ENCODE data around the gene KRTAP10-4.
"Not testable (repeated sequence)": the region's sequence is repeated elsewhere in the genome, so short reads cannot be mapped to it uniquely, and the experiment has no call there.

The KRTAP10-4 gene, protein sequence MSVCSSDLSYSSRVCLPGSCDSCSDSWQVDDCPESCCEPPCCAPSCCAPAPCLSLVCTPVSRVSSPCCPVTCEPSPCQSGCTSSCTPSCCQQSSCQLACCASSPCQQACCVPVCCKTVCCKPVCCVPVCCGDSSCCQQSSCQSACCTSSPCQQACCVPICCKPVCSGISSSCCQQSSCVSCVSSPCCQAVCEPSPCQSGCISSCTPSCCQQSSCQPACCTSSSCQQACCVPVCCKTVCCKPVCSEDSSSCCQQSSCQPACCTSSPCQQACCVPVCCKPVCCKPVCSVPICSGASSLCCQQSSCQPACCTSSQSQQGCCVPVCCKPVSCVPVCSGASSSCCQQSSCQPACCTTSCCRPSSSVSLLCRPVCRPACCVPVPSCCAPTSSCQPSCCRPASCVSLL

DNA sequence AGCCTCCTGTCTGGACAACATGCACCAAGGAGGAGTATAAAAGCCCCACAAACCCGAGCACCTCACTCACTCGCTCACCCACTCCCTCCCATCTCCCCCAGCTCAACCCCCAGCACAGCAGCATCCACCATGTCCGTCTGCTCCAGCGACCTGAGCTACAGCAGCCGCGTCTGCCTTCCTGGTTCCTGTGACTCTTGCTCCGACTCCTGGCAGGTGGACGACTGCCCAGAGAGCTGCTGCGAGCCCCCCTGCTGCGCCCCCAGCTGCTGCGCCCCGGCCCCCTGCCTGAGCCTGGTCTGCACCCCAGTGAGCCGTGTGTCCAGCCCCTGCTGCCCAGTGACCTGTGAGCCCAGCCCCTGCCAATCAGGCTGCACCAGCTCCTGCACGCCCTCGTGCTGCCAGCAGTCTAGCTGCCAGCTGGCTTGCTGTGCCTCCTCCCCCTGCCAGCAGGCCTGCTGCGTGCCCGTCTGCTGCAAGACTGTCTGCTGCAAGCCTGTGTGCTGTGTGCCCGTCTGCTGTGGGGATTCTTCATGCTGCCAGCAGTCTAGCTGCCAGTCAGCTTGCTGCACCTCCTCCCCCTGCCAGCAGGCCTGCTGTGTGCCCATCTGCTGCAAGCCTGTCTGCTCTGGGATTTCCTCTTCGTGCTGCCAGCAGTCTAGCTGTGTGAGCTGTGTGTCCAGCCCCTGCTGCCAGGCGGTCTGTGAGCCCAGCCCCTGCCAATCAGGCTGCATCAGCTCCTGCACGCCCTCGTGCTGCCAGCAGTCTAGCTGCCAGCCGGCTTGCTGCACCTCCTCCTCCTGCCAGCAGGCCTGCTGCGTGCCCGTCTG lies at the start of gene KRTAP10-4:
Gene KRTAP10-4 (plus strand): TSS at position 100 of the 827 bp plus-strand sequence. CDS start 30 bp downstream, at position 130.
- DNase-seq (ENCODE audit: low read depth, low spot score) = not testable (repeated sequence)

DNA sequence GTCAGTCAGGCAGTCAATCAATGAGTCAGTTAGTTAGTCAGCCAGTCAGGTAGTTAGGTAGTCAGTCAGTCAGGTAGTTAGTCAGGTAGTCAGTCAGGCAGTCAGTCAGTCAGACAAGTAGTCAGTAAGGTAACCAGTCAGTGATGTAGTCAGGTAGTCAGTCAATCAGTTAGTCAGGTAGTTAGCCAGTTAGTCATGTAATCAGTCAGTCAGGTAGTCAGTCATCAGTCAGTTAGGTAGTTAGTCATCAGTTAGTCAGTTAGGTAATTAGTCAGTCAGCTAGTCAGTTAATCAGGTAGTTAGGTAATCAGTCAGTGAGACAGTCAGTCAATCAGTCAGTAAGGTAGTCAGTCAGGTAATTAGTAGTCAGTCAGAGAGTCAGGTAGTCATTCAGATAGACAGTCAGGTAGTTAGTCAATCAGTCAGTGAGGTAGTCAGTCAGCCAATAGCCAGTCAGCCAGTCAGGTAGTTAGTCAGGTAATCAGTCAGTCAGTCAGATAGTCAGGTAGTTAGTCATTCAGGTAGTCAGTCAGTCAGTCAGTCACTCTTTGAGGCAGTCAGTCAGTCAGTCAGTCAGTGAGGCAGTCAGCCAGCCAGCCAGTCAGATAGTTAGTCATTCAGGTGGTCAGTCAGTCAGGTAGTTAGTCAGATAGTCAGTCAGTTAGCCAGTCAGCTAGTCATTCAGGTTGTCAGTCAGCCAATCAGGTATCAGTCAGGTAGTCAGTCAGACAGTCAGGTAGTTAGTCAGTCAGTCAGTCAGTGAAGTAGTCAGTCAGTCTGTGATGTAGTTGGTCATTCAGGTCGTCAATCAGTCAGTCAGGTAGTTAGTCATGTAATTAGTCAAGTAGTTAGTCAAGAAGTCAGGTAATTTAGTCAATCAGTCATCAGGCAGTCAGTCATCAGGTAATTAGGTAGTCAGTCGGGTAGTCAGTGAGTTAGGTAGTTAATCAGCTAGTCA lies 48.8 kb upstream of the KRTAP10-4 start:
- no peak for DNase-seq (ENCODE audit: low read depth, low spot score)

DNA sequence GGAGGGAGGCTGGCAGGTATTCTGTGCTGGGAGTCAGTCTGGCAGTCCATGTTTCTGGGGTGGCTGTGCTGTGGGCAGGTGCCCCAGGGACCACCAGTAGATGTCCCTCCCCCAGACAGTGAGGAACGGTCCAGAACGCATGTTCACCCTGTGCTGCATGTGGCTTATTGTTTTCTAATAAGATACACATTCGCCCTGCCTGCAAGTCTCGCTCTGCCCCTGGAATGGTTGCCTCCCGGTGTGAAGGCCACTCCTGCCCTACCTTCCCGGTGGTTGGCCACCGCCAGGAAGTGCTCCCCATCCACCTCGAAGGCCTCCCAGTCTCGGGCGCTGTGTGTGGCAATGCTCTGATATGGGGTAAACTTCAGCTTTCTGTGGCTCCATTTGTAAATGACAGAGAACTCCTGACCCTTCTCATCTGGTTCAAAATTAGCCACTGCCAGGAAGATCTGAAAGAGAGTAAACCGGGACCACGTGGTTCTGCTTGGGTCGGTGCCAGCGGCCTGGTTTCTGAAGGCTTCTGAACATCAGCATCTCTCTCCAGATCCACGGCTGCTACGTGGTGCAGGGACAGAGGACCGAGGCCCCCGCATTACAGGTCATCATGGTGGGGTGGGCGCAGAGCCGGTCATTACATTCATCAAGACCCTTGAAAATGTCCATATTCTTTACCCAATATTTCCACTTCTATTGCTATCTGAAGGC lies 48.0 kb upstream of the KRTAP10-4 start:
- DNase-seq (ENCODE audit: low read depth, low spot score) = no peak

DNA sequence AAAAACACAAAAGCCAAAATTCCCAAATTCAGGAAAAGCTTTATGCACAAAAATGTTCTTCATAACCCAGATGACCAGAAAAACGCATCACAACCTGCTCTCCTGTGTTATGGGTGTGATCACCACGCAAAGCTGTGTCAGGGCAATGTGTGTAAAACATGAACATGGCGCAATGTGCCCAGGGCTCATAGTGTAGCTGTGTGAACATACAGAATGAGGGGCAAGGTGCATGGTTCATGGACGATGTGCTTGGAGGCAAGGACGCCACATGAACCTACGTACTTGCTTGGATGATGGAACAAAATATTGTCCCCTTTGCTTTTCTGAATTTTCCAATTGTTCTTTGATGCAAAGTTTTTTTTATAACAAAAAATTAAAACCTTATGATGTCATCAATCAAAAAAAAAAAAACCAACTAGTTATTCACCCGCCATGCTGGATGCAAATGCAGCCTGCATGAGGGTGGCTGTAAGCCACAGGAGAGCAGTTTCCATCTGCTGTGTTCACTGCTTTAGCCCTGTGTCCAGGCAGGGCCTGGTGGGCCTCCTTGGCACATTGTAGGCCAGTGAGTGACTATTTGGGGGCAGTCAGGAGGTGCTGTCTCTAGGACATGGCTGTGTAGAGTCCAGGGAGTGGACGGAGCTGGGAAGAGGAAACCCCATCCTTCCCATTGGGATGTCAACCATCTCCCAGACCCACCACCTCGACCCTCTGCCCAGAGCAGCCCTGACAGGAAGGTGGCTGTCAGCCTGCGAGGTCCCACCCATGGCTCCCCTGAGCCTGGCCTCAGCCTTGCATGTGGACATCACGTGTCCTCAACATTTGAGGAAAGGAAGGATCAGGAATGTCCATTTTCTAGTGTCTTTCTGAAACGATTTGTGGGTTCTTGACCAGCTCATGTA lies 47.2 kb upstream of the KRTAP10-4 start:
- DNase-seq (ENCODE audit: low read depth, low spot score) = no peak

DNA sequence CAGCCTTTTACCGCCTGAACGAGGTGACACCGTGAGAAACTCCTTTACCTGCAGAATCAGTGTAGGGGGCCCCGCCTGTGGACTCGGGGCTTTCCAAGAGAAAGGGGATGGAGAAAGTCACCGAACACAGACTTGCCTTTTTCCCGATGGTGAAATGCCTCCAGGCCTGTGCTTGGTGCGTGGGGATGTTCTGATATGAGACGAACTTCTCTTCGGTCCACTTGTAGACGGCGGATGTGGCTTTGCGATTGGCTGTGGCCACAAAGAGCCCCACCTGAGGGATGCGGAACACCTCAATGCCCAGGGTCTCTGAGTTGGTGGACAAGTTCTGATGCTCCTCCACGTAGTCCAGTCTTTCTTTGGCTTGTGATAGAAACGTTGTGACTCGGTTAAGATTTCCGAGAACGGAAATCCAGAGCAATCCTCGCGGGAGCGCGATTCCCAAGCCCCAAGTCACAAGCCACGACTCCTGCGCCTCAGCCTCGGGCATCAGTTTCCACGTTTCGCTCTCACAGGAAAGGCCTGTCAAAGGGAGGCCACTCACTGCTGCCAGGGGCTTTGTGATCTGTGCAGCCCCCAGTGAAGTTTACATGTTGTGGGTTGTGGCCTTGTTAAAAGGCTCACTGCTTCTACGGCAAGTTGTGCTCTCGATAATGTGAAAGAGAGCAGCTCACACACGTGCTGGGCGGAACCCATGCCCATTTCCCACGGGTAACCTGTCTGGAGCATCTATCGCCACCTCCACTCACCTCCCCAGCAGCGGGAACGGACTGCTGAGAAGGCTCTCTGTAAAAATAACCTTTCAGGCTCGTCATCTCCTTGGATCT lies 46.2 kb upstream of the KRTAP10-4 start:
- no peak for DNase-seq (ENCODE audit: low read depth, low spot score)

DNA sequence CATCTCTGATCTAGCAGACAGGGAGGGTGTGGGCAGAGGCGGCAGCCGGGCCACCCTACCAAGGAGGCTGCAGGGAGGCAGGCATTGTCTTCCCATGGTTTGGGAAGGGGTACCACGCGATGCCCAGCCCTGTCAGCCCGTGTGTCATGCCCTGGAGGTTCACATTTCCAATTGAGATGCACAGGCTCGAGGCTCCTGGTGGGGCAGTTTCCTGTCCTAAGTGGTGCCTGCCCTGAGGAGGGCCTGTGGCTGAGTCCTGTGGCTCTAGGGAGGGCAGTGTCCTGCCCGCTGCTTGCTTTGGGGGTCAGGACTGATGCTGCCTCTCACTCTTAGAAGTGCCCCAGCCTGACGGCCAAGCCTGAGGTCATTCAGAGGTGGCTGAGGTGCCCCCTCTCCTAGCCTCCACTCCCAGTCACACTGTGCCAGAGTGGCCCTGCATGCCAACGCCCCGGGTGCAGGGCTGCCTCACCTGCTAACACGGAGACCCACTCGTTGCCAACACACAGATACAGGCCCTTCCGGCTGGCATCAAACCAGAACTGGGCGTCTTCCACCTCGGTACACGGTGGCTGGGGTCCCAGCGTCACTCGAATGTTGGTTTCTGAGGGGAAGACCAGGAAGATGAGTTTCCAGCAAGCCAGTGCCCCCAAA lies 45.4 kb upstream of the KRTAP10-4 start:
- DNase-seq (ENCODE audit: low read depth, low spot score) = no peak

DNA sequence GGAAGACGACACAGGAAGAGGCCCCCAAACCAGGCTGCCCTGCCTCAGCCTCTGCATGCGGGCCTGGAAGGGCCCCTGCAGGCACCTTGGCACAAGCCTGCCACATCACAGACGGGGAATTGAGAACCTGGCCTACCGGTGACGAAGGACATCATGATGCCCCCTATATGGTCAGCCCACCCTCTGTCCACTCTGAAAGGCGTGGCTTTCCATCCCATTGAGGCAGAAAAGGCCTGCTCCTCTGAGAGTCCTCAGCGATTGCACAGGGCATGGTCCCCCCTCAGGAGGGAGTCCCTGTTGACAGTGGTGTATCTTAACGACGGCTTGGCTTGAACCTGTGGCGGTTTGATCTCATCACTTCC lies 44.9 kb upstream of the KRTAP10-4 start:
- DNase-seq (ENCODE audit: low read depth, low spot score) = no peak

DNA sequence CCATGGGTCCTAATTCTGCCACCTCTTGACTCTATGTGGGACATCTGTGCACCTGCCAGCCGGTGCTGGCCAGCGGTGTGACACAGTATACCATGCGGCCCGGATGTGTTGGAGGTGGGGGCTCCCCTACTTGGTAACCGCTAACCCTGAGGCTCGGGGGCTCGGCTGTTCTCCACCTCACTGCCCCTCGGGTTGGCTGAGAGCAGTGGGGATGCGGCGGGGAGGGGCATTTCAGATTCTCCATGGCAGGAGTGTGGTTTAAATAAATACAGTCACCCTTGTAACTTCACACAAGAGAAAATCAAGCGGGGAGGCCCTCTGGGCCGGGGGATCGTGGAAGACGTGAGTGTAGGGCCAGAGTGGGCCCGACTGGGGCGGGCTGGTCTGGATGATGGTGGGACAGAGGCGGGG lies 44.5 kb upstream of the KRTAP10-4 start:
- DNase-seq (ENCODE audit: low read depth, low spot score) = no peak

DNA sequence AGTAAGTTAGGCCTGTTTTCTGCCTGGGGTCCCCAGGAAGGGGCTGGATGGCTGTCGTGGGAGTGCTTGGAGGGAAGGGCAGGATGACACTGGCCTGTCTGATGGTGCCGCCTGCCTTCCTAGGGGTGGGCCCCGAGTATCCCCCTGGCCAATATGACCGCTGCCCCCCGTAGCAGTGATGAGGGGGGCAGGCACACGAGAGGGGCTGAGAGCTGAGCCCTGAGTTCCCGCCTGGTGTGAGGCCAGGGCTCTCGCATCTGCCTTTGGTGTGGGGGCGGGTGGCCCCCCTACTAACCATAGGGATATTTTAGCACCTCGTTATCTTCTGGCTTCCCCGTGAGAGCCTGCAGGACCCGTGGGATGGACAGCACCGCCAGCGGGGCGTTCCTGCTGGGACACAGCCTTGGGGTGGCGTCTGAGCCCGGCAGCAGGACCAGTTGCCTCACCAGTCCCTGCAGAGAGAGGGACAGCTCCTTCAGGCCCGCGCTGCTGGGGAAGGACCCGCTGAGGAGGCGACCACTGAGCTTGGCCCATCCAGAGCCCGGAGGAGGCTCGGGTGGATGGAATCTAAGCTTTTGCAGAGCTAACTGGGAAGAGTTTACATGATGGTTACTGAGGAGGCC lies 43.9 kb upstream of the KRTAP10-4 start:
- DNase-seq (ENCODE audit: low read depth, low spot score) = no peak

DNA sequence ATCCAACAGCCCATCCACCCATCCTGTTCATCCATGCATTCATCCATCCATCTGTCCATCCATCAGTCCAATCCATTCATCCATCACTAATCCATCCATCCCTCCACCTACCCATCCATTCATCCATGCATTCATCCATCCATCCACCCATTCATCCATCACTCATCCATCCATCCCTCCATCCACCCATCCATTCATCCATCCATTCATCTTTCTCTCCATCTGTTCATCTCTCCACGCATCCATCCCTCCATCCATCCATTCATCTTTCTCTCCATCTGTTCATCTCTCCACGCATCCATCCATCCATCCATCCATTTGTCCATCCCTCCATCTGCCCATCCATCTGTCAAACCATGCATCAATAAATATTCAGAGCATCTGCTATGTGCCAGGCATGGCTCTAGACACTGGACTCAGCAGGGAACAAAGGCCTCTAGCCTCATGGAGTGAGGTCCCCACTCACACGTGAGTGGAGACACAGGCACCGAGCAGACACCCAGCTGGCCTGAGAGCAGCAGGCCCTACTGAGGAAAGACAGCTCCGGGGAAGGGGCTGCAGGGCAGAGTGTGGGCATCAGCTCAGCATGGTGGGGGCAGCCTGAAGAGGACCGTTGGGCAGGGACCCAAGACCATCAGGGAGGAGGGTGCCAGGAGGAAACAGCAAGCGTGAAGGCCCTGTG lies 43.2 kb upstream of the KRTAP10-4 start:
- no peak for DNase-seq (ENCODE audit: low read depth, low spot score)

DNA sequence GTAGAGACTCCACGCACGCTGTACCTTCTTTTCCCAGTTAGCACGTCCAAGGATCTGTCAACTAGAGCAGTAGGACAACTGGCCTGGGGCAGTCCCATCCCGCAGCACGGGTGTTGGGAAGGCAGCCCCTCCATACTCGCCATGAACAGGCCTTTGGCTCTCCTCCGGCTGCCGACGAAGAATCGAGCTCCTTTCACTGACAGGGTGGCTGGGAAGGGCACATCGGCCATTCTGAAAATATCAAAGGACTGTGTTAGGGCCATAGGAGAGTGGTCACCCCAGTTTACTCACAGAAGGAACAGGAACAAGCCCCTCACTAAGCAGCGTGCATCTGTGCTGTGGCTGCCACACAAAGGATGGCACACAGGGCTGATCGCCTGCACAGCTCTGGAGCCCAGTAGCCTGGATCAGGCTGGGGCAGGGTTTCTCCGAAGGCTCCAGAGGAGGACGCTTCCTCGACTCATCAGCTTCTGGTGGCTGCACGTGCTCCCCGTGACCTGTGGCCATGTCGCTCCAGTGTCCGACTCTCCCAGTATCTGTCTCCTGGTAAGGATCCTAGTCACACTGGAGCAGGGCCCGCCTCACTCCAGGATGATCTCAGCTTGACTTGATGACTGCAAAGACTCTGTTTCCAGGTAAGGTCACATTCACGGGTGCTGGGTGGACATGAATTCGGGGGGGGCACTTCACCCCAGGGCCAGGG lies 42.5 kb upstream of the KRTAP10-4 start:
- DNase-seq (ENCODE audit: low read depth, low spot score) = no peak

DNA sequence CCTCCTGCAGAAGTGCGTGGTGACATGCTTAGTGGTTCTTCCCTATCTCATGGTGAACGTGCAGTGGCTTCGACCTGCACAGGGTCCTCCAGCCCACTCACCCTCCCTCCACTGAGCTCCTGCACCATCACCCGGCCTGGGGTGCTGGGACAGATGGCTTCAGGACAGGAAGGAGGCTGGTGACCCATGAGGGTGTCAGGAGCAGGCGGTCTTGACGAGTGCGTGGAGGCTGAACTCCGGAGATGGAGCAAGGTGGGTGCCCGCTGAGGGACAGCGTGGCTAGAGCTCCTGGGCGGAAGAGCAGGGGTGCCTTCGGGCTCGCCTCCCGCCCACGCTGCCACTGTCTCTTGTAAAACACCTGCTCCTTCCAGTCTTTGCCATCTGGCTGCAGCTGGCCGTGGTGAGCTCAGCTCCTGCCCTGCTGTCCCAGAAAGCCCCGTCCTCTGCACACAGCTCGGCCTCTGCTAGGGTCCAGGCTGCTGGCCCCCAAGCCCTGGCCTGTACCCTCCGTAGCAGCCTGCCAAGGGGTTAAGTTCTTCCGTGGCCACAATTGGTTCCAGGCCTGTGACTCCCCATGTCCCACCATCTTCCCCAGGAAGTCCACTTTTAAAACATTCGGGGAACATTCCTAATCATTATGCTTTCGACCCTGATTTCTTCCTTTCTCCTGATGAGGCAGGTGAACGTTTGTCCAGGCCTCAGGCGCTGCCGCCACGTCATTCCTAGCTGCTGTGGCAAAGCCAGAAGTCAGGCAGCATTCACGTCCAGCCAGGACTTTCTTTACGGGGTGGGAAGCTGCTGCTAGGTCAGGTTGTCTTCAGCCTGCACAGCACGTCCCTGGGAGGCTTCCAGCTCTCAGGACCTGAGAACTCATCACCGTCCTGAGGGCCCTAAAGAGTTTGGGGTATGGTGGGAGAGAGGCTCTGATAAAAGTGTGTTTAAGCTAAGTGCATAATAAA lies 41.6 kb upstream of the KRTAP10-4 start:
- no peak for DNase-seq (ENCODE audit: low read depth, low spot score)

DNA sequence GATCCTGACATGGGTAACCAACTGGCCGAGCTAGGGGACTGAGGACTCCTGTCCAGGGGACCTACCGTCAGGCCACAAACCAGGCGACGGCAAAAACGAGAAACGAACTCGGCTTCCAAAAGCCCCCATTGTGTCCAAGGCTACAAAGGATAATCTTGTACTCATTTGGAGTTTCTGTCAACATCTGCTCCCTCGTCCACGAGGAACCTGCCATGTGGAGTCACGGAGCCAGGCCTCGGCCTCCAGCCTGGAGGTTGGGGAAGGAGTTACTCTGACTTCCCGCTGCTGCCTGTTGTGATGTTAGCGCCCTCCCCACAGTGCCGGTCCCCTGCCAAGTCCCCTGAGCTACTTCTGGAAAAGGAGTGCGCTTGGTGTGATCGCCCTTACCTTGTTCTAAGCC lies 40.8 kb upstream of the KRTAP10-4 start:
- no peak for DNase-seq (ENCODE audit: low read depth, low spot score)

DNA sequence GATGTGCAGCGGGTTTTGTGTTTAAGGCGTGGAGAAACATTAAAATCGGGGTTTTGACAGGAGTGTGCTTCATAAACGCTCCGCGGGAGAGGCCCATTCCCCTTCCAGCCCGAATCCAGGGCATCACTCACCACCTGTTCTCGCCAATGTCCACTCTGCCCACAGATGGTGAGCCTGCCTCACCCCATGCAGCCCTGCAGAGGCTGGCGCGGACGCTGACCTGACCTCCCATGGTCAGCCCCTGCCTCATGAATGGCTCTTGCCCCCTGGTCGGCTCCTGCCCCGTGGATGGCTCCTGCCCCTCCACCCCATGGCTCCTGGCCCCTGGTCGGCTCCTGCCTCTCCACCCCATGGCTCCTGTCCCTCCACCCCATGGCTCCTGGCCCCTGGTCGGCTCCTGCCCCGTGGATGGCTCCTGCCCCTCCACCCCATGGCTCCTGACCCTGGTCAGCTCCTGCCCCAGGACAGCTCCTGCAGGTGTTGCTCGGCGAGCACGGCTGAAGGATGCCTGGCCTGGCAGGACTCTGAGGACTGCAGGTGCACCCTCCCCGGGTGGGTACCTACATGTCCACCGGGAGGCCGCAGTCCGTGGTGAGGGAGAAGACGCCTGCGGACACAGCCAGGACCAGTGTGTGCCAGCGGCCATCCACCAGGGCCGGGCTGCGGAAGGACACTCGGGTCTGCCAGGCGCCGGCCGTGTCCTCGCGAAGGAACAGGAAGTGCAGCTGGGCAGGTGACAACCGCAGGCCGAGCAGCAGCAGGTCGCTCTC lies 40.2 kb upstream of the KRTAP10-4 start:
- no peak for DNase-seq (ENCODE audit: low read depth, low spot score)

All from activated naive CD8-positive, alpha-beta T cell treated with anti-CD3 and anti-CD28 coated beads, Interleukin-2, amount 50 U/mL, for 16 hours (primary cell).